Activated CD4-positive, alpha-beta T cell treated with anti-CD3 and anti-CD28 coated beads, Interleukin-2, amount 50 U/mL, for 48 hours (primary cell): ENCODE data around the gene LINC01488.

Experiments
- DNase-seq, 2 experiments: peaks; one replicate each; pipeline ENCODE4 v3.0.0-alpha.2; 2020

The LINC01488 gene

DNA sequence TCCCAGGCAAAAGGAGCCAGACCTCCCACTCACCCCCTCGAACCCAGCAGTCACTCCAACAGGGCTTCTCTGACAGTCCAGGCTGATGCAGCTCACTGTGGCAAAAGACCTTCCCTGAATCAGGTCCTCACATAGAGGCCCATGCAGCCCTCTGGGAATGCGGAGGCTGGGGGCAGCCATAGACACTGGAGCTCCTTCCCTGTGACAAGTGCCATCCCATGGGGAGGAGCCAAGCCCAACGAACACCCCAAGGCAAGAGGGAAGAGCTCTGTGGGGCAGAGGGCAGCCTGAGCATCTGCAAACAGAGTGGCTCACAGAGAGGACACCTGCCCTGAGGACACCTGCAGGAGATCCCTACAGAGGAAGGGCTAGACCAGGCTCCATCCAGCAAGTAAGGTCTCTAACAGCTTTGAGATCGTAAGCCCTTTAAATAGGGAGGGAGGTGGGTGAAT, at the start of gene LINC01488:
Gene LINC01488 (plus strand): TSS at position 271 of the 452 bp plus-strand sequence.
- no peak for DNase-seq

DNA sequence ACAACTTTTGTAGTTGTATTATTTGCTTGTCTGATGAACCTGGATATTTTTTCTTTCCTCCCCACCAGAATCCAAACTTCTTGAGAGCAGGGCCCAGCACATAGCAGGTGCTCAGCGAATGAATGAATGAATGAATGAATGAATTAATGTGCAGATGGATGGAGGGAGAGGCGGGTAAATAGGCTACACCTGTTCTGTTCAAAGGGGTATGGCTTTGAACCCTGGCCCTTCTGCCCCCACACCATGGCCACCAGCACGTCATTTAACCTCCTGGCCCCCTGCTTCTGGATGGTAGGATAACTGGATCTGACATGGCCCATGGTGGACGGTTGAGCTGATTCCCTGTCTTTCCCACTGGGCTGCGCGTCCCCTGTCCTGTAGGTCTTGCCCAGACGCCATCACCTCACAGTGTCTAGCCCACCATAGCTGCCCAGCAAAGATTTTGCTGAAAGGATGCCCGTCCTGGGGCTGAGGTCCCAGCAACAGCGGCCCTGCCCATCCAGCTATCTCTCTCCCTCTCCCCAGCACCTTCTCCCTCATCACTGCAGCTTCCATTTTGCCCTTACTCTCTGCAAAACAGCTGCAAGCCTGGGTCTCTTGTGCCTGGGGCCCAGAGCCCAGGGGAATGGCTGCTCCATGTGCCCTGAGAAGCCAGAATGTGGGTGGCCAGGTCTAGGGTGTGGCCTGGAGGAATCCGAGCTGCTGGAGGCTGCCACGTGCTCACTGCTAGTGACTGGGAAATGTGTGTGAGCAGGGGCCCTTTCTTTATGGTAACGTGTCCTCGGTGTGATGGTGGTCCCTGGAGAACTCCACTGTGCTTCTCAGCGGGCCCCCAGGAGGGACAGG, 49.3 kb upstream of the LINC01488 start:
- DNase-seq, result no peak

DNA sequence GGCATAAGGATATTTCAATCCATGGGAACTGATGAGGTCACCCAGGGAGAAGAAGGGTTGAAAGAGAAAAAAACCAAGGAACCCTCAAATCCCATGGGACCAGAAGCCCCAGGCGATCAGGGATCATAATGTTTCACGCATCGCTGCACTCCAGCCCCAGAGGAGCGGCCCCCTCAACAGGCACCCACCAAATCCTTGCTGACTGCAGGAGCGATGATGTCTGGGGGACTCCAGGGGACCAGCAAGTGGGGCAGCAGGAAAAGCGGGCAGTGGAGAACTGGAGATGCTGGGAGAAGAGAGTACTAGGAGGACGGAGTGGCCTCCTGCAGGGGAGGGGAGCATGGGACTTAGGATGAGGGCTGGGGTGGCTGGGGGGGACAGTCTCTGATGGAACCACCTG, 47.7 kb upstream of the LINC01488 start:
- DNase-seq, result no peak

DNA sequence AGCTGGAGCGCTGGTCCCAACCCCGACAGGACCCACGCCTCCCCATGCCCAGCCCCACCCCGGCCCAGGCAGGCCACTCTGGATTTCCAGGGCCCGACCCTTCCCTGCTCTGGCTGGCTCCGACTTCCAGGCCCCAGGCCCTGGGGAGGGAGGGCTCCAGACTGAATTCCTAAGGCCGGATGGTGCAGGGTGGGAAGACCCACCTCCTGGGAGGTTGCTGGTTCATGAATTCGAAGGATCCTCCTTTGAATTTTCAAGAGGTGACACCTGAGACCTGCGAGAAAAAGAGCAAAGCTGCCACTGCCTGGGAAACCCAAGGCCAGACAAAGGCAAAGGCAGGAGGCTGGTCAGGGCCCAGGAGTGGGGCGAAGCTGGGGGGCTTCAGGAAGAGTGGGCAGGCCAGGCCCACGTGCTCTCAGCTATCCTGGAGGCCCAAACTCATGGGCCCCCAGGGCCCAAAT, 47.0 kb upstream of the LINC01488 start:
- DNase-seq, result no peak

DNA sequence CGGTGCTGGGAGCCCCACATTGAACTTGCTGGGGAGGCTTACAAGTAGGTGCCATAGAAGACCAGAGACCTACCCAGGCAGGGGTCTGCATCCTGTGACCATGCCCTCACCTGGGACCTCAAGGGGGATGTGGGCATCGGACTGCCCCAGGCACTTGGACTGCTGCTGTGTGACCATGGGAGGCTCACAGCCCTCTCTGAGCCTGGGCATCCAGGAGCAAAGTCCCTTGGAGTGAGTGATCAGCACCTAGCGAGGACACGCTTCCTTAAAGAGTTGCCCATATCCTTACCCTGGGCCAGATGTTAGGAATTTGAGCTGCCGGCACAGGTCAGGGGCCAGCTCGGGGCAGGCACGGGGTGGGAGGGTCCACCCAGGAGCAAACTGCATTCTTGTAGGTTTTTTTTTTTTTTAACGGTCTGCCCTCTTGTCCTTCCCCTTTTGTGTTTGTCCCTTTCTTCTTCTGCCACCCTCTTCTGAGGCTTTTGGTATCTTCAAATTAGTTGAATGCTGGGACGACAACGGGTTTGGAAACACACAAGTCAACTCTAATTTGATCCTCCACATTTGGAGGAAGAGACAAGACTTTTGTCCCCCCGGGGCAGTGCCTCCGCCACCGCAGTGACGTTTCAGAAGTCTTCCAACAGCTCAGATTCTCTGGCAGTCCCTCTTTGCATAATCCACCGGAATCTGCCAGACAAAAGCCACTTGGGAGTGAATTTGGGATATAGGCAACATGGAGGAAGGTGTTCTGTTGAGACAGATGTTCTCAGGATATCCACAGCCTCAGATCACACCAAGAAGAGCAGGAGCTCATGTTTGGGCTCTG, 46.1 kb upstream of the LINC01488 start:
- DNase-seq, result no peak

DNA sequence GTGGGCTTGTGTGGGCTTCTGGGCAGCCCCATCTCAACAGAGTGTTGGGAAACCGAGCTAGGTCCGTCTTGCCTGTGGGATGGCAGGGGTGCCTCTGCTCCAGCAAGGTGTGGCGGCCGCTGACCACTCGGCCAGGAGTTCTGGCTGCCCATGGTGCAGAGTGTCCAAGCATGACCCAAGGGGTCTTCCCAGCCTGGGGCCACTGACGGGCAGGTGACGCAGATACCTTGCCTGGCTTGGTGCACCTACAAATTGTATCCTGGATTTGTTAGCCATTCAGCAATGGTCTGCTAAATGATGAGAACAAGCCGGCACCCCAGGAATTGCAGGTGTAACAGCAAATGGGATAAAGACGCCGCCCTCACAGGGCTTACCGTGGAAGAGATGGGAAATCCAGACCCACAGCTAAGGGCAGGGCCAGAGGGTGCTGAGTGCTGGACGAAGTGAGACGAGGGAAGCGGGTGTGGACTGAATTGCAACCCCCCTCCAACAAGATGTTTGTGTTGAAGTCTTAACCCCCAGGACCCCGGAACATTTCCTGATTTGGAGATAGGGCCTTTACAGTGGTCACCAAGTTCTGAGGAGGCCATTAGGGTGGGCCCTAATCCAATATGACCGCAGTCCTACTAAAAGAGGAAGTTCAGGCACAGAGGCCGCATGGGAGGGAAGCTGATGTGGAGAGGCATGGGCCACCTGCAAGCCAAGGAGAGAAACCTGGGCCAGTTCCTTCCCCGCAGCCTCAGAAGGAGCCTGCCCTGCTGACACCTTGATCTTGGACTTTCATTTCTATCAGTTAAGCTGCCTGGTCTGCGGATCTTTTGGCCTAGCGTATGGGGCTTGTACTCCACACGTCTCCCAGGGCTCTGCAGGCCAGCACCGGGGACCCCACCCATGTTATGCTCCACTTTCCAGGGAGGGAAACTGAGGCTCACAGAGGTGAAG, 45.2 kb upstream of the LINC01488 start:
- no peak for DNase-seq

DNA sequence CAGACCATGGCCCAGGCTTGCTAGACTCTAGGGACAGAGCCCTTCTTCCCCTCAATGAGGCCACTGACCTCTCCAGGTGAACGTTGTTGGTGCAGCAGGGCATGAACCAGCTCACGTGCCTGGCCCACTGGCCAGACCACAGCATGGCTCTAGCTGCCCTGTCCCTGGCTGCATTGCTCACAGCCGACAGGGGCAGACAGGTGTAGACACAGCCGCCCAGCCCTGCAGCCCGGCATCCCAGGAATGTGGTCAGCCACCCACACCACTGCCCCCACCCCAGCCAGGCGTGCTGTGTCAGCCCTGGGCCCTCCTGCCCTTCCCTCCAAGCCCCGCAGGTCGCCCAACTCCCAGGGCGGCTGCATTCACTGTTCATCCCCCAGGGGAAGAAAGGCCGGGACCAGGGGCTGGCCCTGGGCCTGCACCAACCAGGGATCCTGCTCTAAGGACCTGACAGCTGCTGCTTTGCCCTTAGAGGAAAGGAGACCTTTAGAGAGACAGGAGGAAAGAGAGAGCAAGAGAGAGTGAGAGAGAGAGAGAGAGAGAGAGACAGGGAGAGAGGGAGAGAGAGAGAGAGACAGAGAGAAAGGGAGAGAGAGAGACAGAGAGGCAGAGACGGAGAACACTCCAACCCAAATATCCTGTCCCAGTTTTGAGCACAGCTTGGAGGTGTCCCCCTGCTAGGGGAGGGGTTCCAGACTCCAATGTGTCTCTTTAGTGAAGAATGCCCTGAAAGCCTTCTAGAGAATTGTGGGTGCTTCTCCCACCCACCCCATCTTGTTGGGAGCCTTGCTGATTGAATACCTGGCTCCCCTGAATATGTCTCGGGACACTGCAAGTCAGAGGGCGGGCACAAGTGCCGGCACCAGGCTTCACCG, 44.2 kb upstream of the LINC01488 start:
- DNase-seq, result no peak

DNA sequence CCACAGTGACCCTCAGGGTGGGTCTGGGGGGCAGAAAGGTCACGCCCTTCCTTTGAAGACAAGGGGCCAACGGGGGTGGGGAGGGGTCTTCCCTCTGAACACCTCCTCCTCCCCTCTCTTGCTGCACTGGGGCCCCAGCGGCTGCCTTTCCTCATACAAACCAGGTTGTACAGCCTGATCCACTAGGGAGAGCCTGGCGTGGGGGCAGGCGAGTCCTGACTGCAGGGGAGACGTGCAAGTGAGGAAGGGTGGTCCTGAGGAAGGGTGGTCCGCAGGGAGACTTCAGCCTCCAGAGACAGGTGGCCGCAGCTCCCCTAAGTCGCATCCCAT, 43.6 kb upstream of the LINC01488 start:
- DNase-seq, result no peak

DNA sequence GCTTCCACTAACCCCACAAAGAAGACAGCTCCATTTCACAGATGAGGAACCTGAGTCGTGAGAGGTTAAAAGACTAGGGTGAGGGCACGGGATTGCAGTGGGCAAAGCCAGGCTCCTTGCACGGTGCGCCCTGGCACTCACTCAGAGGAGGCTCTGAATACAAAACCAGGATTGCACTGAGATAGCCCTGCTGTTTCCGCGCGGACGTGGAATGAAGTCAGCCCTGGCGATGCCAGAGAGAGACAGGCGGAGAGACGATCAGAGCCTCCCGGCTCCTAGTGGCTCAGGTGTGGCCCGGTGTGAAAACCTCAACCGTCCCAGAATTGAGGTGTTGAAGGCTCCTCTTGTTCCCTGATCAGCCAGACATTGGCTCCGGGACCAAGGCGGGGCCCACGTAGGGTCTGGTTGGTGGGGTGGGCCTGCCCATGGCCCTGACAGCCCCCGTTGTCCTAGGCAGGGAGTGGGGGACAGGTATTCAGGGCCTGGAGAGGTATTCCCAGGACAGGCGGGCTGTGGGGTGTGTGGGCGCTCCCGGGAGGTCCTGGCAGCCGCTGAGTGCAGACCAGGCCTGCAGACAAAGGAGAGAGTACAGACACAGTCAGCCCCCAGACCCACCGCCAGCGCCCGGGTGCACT, 43.1 kb upstream of the LINC01488 start:
- no peak for DNase-seq

DNA sequence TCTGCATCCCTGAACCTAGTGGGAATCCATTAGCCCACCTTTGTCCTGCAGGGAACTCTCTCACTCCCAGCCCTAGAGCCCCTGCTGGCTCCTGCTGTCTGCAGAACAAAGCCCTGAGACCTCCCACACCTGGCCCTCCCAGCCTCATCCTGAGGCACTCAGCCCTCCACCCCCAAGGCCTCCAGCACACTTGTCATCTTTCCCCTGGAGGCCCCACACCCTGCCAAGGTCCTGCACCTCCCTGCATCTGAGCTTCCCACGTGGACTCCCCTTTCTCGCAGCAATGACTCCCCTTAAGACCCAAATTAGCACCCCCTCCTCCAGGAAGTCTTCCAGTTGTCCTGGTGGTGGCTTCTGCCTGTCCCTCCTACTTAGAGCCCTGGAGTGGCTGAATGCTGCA, 42.3 kb upstream of the LINC01488 start:
- no peak for DNase-seq

DNA sequence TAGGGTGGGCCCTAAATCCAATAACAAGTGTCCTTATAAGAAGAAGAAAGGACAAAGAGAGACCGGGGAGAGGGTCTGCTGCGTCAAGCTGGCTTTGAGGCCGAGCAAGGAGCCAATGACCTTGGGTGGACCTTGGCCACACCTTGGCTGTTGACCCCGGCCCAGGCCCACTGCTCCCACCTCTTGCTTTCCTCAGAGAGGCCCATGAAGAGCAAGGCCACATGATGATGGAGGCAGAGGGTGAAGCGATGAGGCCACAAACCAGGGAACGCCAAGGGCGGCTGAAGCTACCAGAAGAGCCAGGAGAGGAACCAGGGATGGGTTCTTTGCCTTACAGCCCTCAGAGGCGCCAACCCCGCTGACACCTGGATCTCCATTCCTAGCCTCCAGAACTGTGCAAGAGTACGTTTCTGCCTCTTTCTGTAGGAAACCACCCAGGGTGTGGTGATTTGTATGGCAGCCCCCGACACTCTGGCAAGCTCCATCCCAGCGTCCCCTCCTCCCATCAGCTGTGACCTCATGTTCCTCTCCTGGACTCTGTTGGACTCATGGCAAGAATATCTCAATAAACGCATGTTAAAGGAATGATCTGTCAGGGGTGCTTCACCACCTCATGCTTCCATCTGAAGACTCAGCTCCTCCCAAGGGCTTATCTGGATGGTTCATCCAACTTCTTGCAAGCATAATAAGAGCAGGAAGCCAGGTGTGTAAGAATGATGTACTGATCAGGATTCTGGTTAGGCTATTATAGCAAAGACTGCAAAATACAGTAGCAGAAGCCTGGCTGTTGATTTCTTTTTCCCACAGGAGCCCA, 41.6 kb upstream of the LINC01488 start:
- DNase-seq, result no peak

DNA sequence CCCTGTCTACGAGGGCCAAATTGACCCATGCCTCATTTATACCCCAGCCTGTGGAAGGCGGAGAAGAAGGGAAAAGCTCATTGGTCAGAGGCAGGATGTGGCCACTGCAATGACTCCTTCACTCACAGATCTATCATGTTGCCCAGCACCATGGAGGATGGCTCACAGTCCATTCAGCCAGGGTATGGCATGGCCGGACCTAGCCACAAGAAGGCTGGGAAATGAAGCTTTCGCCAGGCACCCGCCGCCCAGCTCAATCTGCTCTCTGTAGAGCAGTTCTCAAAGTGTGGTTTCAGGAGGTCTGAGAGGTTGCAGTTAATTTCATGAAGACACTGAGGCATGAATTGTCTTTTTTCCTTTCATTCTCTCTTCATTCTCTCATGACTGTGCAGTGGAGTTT, 40.6 kb upstream of the LINC01488 start:
- DNase-seq, result no peak

DNA sequence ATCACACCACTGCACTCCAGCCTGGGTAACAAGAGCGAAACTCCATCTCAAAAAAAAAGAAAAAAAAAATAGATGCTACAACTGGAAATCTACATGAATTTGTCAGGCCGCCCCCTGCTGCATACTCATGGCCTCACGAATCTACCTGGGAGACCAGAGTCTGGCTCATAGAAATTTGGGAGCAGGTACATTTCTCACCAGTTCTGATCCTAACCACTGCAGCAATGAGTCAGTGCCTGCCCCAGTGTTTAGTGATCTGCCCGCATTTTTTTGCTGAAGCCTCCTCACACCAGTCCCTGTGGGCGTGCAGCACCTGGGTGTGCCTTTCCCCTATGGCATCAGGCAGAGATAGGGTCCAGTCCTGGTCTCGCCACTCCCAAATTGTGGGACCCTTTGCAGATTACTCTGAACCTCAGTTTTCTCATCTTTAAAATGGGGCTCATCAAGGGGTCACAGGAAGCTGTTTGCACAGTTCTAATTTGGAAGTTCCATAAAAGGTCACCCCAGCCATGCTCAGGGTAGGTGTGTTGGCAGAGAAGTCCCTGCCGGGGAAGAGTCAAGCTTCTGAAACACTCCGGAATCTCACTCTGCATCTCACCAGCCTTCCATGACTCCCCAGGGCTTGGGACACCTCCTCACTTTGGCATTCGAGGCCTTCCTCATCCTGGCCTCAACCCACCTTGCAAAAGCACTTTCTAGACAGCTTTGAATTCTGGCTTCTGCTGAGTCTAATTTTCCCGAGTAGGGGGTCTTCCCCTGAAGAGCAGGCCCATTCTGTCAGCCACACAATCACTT, 39.3 kb upstream of the LINC01488 start:
- peak; percentile 15 for DNase-seq

DNA sequence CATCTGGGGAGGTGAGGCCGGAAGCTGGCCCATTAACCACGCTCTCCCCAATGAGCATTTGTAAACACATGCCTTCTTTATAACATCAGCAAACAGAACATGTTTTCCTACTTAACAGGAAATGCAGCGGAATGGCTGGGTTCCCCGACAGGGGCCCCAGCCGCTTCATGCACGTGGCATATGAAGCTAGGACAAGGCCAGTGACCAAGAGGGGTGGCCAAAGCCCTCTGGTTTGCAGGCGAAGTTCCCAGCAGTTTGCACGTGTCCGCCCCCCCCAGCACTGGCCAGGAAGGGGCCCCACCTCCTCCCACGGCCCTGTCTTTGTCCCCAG, 38.7 kb upstream of the LINC01488 start:
- no peak for DNase-seq

DNA sequence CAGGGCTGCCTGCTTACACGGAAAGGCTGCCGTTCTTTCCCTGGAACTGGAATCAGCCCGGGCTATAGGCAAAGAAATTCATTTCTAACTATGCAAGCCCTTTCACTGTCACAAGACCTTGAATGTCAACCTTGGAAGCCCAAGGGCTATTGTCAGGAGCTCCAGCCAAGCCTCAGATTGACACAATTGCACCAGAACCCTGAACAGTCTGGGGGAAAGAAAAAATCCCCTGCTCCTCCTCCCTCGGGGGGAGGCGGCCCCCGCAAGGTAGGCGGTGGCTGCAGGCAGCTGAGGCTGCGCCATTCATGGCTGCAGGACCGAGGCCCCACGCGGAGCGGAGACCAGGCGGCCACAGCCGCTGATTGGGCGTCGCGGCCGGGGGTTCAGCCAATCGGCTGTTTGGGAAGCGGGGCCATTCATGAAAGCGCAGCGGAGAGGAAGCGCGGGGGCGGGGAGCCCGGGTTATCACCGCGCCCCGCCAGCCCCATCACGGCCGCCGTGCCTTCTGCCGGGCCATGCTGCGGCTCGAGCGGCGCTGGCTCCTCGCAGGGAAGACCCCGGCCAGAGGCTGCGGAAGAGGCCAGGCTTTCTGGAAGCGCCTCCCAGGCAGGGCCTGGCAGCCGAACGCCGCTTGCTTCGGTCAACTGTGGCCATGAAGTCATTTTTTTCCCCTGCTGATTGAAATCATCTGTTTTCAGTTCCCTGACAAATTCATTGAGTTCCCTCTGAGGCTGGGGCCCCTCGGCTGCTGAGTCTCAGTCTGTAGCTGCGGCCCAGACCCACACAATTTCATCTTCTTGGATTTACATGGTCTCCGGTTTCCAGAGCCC, 38.1 kb upstream of the LINC01488 start:
- DNase-seq, result peak; percentile 77 to 80

DNA sequence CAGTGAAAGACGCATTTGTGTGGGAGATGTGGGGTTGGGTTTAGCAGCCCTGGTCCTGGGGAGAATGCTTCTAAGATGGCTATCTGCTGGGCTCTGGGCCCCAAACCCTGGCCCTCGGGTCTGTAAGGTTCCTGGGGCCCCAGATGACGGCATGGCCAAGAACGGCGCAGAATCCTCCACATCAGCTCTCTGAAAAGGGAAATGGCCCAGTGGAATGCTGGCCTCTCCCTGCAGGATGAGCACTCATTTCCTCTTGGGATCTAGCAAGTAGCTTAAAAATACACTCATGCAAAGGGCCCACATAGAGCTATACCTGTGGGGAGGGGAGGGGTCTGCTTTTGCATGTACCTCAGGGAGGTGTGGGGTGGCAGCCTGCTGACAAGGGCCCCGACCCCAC, 37.5 kb upstream of the LINC01488 start:
- DNase-seq, result no peak

DNA sequence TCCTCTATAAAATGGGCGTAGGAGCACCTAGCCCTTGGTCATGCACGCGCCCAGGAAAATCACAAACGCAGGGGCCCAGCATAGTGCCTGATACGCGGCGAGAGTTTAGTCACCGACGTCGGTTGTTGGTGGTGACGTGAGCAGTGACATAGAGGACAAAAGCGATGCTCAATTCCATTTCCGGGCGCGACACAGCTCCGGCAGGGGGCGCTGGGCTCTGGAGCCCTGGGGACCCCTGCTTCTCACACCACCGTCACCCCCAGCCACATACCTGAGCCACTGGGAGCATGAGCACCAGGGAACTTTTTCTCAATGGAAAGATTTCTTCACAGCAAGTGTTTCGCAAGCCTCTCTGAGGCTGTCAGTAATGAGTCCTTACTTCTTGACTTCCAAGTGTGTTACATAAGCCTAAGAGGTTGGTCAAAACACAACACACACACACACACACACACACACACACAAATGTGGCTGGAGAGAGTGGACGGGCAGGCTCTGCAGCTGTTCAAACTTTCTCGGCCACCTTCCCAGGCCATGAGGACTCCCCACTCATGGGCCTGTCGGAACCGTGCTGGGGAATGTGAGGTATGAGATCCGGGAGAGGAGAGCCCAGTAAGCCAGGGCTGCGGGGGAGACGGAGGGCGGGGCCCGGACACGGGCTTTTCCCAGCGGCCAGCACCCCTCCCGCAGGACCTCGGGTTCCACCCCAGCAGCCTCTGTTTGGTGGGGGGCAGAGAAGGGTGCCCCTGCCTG, 36.9 kb upstream of the LINC01488 start:
- no peak for DNase-seq

DNA sequence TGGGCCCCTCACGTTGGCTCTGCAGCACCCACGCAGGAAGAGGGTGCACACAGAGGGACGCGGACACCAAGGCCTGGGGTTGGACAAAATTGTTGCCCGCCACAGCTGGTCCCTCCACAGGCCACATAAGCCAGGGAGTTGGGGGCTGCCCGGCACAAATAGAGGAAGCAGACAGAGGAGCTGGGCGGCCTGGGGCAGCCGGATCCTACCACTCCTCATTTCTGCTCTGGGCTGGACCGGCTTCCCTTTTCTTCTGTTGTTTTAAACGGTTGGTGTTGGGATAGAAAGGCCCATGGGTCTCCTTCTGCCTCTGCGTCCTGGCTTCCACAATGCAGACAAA, 36.4 kb upstream of the LINC01488 start:
- DNase-seq, result no peak
